Middle frontal gyrus (tissue), 1 donor: ENCODE measurements around the gene ATP2A1.

Source experiments
- DNase-seq: peaks from one replicate; pipeline ENCODE4 v3.0.0-alpha.2; 2015; ENCODE audit warnings: low spot score; ENCODE audit errors: extremely low spot score

Gene ATP2A1

GRCh38 chr16:28878083-28878926, at the start of gene ATP2A1:
Gene ATP2A1 (plus strand): TSS chr16:28878488. CDS start chr16:28878672, 184 bp downstream.
- no peak for DNase-seq

GRCh38 chr16:28829747-28830146, 48.5 kb upstream of the ATP2A1 start:
- no peak for DNase-seq

GRCh38 chr16:28830531-28830930, 47.8 kb upstream of the ATP2A1 start:
- no peak for DNase-seq

GRCh38 chr16:28834349-28834748, 43.9 kb upstream of the ATP2A1 start:
- DNase-seq, result no peak

- no peak for DNase-seq
Measured at GRCh38 chr16:28834873-28835863, 43.1 kb upstream of the ATP2A1 start.

- DNase-seq, result no peak
Measured at GRCh38 chr16:28835864-28836760, 42.2 kb upstream of the ATP2A1 start.

GRCh38 chr16:28836761-28837064, 41.6 kb upstream of the ATP2A1 start:
- no peak for DNase-seq

- DNase-seq, result no peak
Measured at GRCh38 chr16:28837672-28838557, 40.4 kb upstream of the ATP2A1 start.

- DNase-seq, result no peak
Measured at GRCh38 chr16:28838558-28838918, 39.8 kb upstream of the ATP2A1 start.

GRCh38 chr16:28839004-28839639, 39.2 kb upstream of the ATP2A1 start:
- DNase-seq, result no peak

- DNase-seq, result no peak
Measured at GRCh38 chr16:28839899-28840298, 38.4 kb upstream of the ATP2A1 start.

- DNase-seq, result no peak
Measured at GRCh38 chr16:28842696-28843095, 35.6 kb upstream of the ATP2A1 start.

- DNase-seq, result no peak
Measured at GRCh38 chr16:28843766-28844165, 34.5 kb upstream of the ATP2A1 start.

GRCh38 chr16:28844226-28844885, 33.9 kb upstream of the ATP2A1 start:
- DNase-seq, result no peak

- DNase-seq, result no peak
Measured at GRCh38 chr16:28845293-28845692, 33.0 kb upstream of the ATP2A1 start.

- no peak for DNase-seq
Measured at GRCh38 chr16:28845761-28846079, 32.6 kb upstream of the ATP2A1 start.

- DNase-seq, result peak; percentile 98
Measured at GRCh38 chr16:28846080-28846932, 32.0 kb upstream of the ATP2A1 start, which contains the start of gene TUFM. Gene TUFM (minus strand): TSS chr16:28846348. CDS start chr16:28846269, 79 bp downstream.

GRCh38 chr16:28846933-28847273, 31.4 kb upstream of the ATP2A1 start:
- DNase-seq, result no peak
